Nephron (organoid): ENCODE results near the gene SCAMP2.

Source experiments
- H3K27ac Mint-ChIP-seq, 3 experiments: 2 replicates each; pipeline ENCODE4 v1.8.0; 2020; ENCODE audit warnings: mixed read lengths in 3 of 3, mild to moderate bottlenecking in 2 of 3, moderate library complexity in 1 of 3
- H3K27me3 Mint-ChIP-seq: 2 replicates; pipeline ENCODE4 v1.8.0; 2021; ENCODE audit warnings: low read depth, mild to moderate bottlenecking, moderate library complexity, mixed read lengths
- H3K36me3 Mint-ChIP-seq: 2 replicates; pipeline ENCODE4 v1.8.0; 2020; ENCODE audit warnings: low read depth, mixed read lengths
- H3K4me1 Mint-ChIP-seq: 2 replicates; pipeline ENCODE4 v1.8.0; 2020; ENCODE audit warnings: mixed read lengths
- H3K4me3 Mint-ChIP-seq, 3 experiments: 2 replicates each; pipeline ENCODE4 v1.8.0; 2020; ENCODE audit warnings: mild to moderate bottlenecking in 3 of 3, mixed read lengths in 3 of 3, moderate library complexity in 2 of 3
- H3K9me3 Mint-ChIP-seq: 2 replicates; pipeline ENCODE4 v1.8.0; 2020; ENCODE audit warnings: mixed read lengths
- CTCF ChIP-seq, 3 experiments: fragments of 200-600 bp; sonication (generic); IDR thresholded peaks; one replicate each; pipeline ENCODE4 v1.5.0; 2021; ENCODE audit warnings: antibody characterized with exemption in 3 of 3; ENCODE audit not compliant: unreplicated experiment in 3 of 3

The SCAMP2 gene

GRCh38 chr15:74869372-74869725 lies 3.8 kb downstream of the SCAMP2 start:
- peak overlapping the region in 2 of 3 experiments; percentile 81 to 82 for H3K4me3 Mint-ChIP-seq
- peaks cover 28% of the 10 kb centered on the region for H3K36me3 Mint-ChIP-seq
- TF ChIP-seq CTCF (IDR thresholded peaks at IDR 0.05; ENCODE audit: unreplicated experiment in 3 of 3): no peak
- no peaks in the 10 kb centered on the region for H3K9me3 Mint-ChIP-seq
- peaks cover 58% of the 10 kb centered on the region for H3K4me1 Mint-ChIP-seq
- peak overlapping the region; percentile 58 to 86 (median 71) for H3K27ac Mint-ChIP-seq
- no peaks in the 10 kb centered on the region for H3K27me3 Mint-ChIP-seq

DNA sequence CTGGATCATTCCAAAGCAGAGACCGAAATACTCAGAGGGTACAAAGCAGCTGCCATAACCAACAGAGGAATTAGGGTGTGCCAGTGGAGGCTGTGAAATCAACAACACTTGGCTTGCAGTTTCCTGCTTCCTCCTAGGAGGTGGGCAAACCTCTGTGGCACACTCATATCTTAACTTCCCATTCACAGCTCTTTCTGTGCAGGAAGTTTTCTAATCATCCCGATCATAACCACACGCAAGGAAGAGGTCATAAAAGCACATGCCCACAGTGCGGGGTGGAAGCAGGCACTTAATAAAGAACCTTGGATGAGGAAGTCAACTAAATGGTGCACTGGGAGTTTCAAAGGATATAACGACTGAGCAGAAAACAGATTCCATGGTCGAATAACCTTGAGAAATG lies 5.1 kb downstream of the SCAMP2 start:
- TF ChIP-seq CTCF (IDR thresholded peaks at IDR 0.05; ENCODE audit: unreplicated experiment in 3 of 3): no peak
- H3K4me3 Mint-ChIP-seq: peak overlapping the region in 2 of 3 experiments; percentile 43 to 58
- H3K27me3 Mint-ChIP-seq: no peaks in the 10 kb centered on the region
- H3K9me3 Mint-ChIP-seq: no peaks in the 10 kb centered on the region
- H3K36me3 Mint-ChIP-seq: peaks cover 34% of the 10 kb centered on the region
- H3K27ac Mint-ChIP-seq: peak overlapping the region; percentile 73 to 87 (median 83)
- peaks cover 65% of the 10 kb centered on the region for H3K4me1 Mint-ChIP-seq

DNA sequence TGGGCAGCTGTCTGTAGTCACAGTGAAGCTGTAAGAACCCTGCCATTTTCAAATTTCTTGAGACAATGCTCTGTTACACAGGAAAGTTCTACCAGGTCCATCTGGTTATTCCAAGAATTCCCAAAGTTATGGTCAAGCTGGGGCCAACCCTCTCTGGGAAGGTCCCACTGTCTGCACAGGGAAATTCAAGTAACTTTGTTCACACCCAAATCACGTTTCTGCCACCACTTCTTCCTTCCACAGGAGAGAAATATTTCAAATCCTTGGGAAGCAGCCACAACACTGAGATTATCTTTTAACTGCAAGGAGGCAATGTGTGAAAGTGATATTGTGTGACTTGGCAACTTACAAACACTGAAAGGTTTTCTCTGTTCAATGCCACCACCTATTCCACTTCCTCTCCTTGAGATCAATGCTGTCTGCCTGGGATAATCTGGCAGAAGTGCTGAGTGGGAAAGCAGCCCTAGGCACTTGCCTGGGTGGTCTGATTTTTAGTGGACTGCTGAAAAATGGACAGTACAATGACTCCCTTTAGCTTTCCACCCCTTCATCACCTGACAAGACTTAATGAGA lies 5.6 kb downstream of the SCAMP2 start:
- H3K36me3 Mint-ChIP-seq: peaks cover 31% of the 10 kb centered on the region
- H3K27me3 Mint-ChIP-seq: no peaks in the 10 kb centered on the region
- no peak for TF ChIP-seq CTCF (IDR thresholded peaks at IDR 0.05; ENCODE audit: unreplicated experiment in 3 of 3)
- H3K27ac Mint-ChIP-seq: peak overlapping the region; percentile 73 to 87 (median 83)
- peak overlapping the region in 2 of 3 experiments; percentile 43 to 58 for H3K4me3 Mint-ChIP-seq
- no peaks in the 10 kb centered on the region for H3K9me3 Mint-ChIP-seq
- H3K4me1 Mint-ChIP-seq: peaks cover 60% of the 10 kb centered on the region

DNA sequence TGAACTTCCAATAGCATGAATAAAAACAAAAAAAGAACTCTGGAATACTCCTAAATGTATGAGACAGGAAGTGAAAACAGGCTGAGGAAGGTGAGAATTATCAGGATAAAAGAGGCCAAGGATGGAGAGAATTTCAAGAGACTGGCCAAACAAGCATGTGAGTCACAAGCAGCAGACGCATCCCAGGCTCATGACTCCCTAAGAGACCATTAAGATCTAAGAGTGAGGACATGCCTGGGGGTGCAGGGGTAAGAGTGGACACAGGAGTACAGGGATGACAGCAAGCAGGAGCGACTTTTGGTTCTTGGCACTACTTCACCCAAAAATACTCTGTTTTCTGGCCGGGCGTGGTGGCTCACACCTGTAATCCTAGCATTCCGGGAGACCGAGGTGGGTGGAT lies 7.1 kb downstream of the SCAMP2 start:
- Mint-ChIP-seq H3K36me3 (peaks cover 29% of the 10 kb centered on the region), H3K27me3 (no peaks in the 10 kb centered on the region), H3K4me1 (peaks cover 56% of the 10 kb centered on the region), H3K27ac (peak overlapping the region; percentile 68 to 72 (median 70)), H3K4me3 (no peak overlapping the region), H3K9me3 (no peaks in the 10 kb centered on the region)
- no peak for TF ChIP-seq CTCF (IDR thresholded peaks at IDR 0.05; ENCODE audit: unreplicated experiment in 3 of 3)

GRCh38 chr15:74865316-74865715 lies 7.8 kb downstream of the SCAMP2 start:
- Mint-ChIP-seq H3K4me1 (peaks cover 48% of the 10 kb centered on the region), H3K9me3 (no peaks in the 10 kb centered on the region)
- TF ChIP-seq CTCF (IDR thresholded peaks at IDR 0.05; ENCODE audit: unreplicated experiment in 3 of 3): no peak

DNA sequence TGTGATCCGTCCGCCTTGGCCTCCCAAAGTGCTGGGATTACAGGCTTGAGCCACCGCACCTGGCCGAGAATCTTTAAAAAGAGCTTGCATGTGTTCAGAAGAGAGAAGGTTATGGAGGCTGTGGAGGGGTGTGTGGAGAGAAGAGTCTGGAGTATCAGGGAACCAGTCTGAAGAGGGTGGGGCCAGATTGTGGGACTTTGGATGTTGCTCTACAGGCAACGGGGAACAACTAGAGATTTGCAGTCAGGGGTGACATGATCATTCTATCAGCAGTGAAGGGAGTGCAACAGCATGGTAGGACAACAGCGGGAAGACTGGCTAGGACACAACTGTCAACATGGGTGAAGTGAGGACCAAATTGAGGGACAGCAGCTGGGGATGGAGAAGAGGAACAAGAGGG lies 8.9 kb downstream of the SCAMP2 start:
- Mint-ChIP-seq H3K9me3 (no peaks in the 10 kb centered on the region), H3K4me3 (no peak overlapping the region), H3K36me3 (peaks cover 29% of the 10 kb centered on the region), H3K27me3 (no peaks in the 10 kb centered on the region), H3K4me1 (peaks cover 39% of the 10 kb centered on the region), H3K27ac (peak overlapping the region; percentile 6 to 32 (median 16))
- TF ChIP-seq CTCF (IDR thresholded peaks at IDR 0.05; ENCODE audit: unreplicated experiment in 3 of 3): no peak

More at GRCh38 chr15:74865316-74865715, 7.8 kb downstream of the SCAMP2 start:
- peaks cover 29% of the 10 kb centered on the region for H3K36me3 Mint-ChIP-seq
- H3K27ac Mint-ChIP-seq: peak overlapping the region in 2 of 3 experiments; percentile 68 to 72
- H3K4me3 Mint-ChIP-seq: no peak overlapping the region
- H3K27me3 Mint-ChIP-seq: no peaks in the 10 kb centered on the region
